Esophagus squamous epithelium (tissue), 5 donors: ENCODE measurements around the gene IVD. TPM values are rescaled to one million over a fixed set of nuclear protein-coding genes. Genes with fewer than 3 reads are reported as not detected.

Experiments
- DNase-seq: peaks from one replicate; lab custom pipeline; 2025; lab: John Stamatoyannopoulos, UW
- H3K27ac ChIP-seq, 4 donors: fragments of 200-600 bp; sonication (generic); one replicate each; pipeline ENCODE4 v1.5.1; 2016 to 2019; ENCODE audit warnings: mild to moderate bottlenecking in 1 of 4
- H3K27me3 ChIP-seq, 4 donors: fragments of 200-600 bp; sonication (generic); 1 replicate in 3 of 4; 2 replicates in 1 of 4; pipeline versions ENCODE4 v1.5.1 to v1.6.0; 2017 to 2021; ENCODE audit warnings: antibody characterized with exemption in 1 of 4
- H3K36me3 ChIP-seq, 3 donors: fragments of 200-600 bp; sonication (generic); one replicate each; pipeline ENCODE4 v1.5.1; 2016 to 2019
- H3K4me1 ChIP-seq, 3 donors: fragments of 200-600 bp; sonication (generic); one replicate each; pipeline ENCODE4 v1.5.1; 2017 to 2019
- H3K4me3 ChIP-seq, 4 donors: fragments of 200-600 bp; sonication (generic); 1 replicate in 3 of 4; 2 replicates in 1 of 4; pipeline ENCODE4 v1.5.1; 2016 to 2019; ENCODE audit warnings: mild to moderate bottlenecking in 2 of 4, moderate library complexity in 1 of 4
- H3K9me3 ChIP-seq, 3 donors: fragments of 200-600 bp; sonication (generic); one replicate each; pipeline ENCODE4 v1.5.1; 2016 to 2019
- POLR2A ChIP-seq, 4 donors: fragments of 450-650 bp; IDR thresholded peaks; one replicate each; pipeline ENCODE4 v1.6.1; 2017; ENCODE audit warnings: antibody characterized with exemption in 4 of 4, mild to moderate bottlenecking in 4 of 4, moderate library complexity in 3 of 4
- WGBS, 2 donors: methylation state at CpG; one replicate each; pipeline ENCODE4 v1.1.5; 2018; 5-methylcytosine and 5-hydroxymethylcytosine counted together
- intact Hi-C: fragments of 100-400 bp; cut with DNase I; formaldehyde crosslinking; loops from one replicate; pipeline ENCODE4 v1.15.0; 2022
- total RNA-seq, 4 donors: library from RNA; depleted of rRNA; stranded (reverse); fragments of >200 nt; gene quantifications; one replicate each; pipeline ENCODE4 v1.1.0, GENCODE V29; 2016
- TF ChIP-seq, protein P1 (sequence below), 6 experiments: fragments of 450-650 bp in 4 of 6; fragments of 200-600 bp in 2 of 6; sonication (generic) in 2 of 6; IDR thresholded peaks; one replicate each; pipeline ENCODE4 v1.5.1; 2016 to 2019; ENCODE audit warnings: antibody characterized with exemption in 6 of 6, mild to moderate bottlenecking in 4 of 6, moderate library complexity in 4 of 6
- donor health status: DM: yes; HTN: yes; CAD: no.

The IVD gene
- total RNA-seq, 4 donors from 2014 or later: 10.7 to 42.2 (median 15.4) TPM

DNA sequence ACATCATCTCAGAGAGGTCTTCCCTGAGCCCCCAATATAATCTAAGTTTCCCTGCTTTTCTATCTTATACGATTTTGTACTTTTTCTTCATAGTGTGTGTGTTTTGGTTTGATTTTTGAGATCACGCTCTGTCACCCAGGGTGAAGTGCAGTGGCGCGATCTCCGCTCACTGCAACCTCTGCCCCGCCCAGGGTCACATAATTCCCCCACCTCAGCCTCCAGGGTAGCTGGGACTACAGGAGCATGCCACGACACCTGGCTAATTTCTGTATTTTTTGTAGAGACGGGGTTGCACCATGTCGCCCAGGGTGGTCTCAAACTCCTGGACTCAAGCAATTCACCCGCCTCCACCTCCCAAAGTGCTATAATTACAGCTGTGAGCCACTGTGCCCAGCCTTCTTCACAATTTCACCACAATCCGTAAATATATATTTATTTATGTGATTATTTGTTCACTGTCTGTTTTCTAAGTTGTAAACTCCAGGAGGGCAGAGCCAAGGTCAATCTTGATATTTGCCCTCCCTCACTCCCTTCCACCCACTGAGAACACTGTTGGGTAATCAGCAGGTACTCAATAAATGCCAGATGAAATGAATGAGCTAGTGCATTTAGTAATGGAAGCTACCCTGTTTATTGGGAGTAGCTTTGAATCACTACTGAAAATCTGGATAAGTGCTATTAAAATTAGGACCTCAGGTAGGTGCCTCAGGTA lies 23.6 kb upstream of the IVD start:
- Histone ChIP-seq H3K4me3 (no peak overlapping the region), H3K9me3 (no peaks in the 10 kb centered on the region), H3K27ac (peak overlapping the region in 1 of 4 donors; percentile 77), H3K36me3 (peaks cover 0 to 8% (median 4%) of the 10 kb centered on the region in 3 donors), H3K4me1 (peaks cover 9 to 40% (median 16%) of the 10 kb centered on the region in 3 donors), H3K27me3 (no peaks in the 10 kb centered on the region)
- 91 to 93% methylated on average over 11 of the region's 11 CpGs for WGBS, 2 donors
- intact Hi-C loops: no loop called here
- no peak for TF ChIP-seq POLR2A (IDR thresholded peaks at IDR 0.05)
- TF ChIP-seq, protein P1, sequence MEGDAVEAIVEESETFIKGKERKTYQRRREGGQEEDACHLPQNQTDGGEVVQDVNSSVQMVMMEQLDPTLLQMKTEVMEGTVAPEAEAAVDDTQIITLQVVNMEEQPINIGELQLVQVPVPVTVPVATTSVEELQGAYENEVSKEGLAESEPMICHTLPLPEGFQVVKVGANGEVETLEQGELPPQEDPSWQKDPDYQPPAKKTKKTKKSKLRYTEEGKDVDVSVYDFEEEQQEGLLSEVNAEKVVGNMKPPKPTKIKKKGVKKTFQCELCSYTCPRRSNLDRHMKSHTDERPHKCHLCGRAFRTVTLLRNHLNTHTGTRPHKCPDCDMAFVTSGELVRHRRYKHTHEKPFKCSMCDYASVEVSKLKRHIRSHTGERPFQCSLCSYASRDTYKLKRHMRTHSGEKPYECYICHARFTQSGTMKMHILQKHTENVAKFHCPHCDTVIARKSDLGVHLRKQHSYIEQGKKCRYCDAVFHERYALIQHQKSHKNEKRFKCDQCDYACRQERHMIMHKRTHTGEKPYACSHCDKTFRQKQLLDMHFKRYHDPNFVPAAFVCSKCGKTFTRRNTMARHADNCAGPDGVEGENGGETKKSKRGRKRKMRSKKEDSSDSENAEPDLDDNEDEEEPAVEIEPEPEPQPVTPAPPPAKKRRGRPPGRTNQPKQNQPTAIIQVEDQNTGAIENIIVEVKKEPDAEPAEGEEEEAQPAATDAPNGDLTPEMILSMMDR (IDR thresholded peaks at IDR 0.05): no peak
- no peak for DNase-seq

DNA sequence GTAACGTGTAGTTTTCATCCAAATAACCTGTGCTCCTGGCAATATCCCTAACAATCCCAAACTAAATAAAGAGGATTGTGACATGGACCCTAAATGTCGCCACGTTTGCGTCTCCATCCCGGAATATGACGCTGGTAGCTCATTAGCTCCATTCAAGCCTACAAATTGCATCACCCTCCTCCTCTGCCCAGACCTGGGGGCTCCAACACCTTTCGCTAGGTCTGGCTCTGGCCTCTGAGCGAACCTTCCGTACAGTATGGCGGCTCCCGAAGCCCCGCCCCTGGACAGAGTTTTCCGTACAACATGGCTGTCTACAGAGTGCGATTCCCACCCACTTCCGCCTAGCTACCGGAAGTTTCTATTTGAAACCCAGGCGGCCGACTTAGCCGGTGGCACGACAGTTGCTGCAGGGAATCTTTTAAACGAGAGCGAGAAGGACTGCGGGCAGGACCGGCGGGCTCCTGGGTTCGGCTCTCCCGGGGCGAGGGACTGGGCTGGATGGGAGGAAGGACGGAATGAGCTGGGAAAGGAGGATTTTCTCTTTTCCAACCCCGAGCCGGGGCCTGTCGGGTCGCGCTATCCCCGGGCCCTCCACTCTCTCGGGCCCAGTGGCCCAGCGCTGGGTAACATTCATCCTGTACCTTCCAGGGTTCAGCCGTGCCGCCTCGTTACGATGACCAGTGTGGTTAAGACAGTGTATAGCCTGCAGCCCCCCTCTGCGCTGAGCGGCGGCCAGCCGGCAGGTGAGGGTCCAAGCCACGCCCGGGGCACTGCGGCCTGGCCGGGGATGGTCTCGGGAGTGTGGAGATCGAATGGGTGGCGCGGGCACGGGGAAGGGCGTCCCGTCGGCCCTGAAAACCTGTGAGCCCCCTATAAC lies 22.8 kb upstream of the IVD start, which contains the start of gene KNSTRN:
Gene KNSTRN (plus strand): TSS at position 142 of the 877 bp plus-strand sequence. CDS start 115 bp downstream, at position 257.
- H3K9me3 ChIP-seq: no peaks in the 10 kb centered on the region
- intact Hi-C loops: no loop called here
- peak; percentile 61 for DNase-seq
- peak in 1 of 4 donors; percentile 39 for TF ChIP-seq POLR2A (IDR thresholded peaks at IDR 0.05)
- TF ChIP-seq, protein P1 (IDR thresholded peaks at IDR 0.05): peak in 1 of 6 experiments; percentile 14
- peaks cover 0 to 16% (median 9%) of the 10 kb centered on the region in 3 donors for H3K36me3 ChIP-seq
- 5 to 9% methylated on average over 23 to 35 of the region's 57 CpGs for WGBS, 2 donors
- H3K27me3 ChIP-seq: no peaks in the 10 kb centered on the region
- peaks cover 9 to 40% (median 16%) of the 10 kb centered on the region in 3 donors for H3K4me1 ChIP-seq
- peak within 1 kb of the TSS; percentile 70 to 96 (median 78) for H3K4me3 ChIP-seq
- peak within 1 kb of the TSS; percentile 54 to 86 (median 74) for H3K27ac ChIP-seq

GRCh38 chr15:40386480-40386879 lies 19.1 kb upstream of the IVD start:
- Histone ChIP-seq H3K27ac (no peak overlapping the region), H3K4me1 (peaks cover 9 to 24% (median 9%) of the 10 kb centered on the region in 3 donors), H3K4me3 (no peak overlapping the region), H3K36me3 (peaks cover 0 to 42% (median 11%) of the 10 kb centered on the region in 3 donors), H3K27me3 (no peaks in the 10 kb centered on the region), H3K9me3 (no peaks in the 10 kb centered on the region)
- intact Hi-C loops: no loop called here
- TF ChIP-seq, protein P1 (IDR thresholded peaks at IDR 0.05): no peak
- TF ChIP-seq POLR2A (IDR thresholded peaks at IDR 0.05): no peak
- WGBS, 2 donors: 94 to 95% methylated on average over 3 of the region's 3 CpGs
- no peak for DNase-seq

GRCh38 chr15:40388941-40389823 lies 16.4 kb upstream of the IVD start:
- Histone ChIP-seq H3K27me3 (no peaks in the 10 kb centered on the region), H3K9me3 (no peaks in the 10 kb centered on the region), H3K4me1 (peaks cover 0 to 5% (median 0%) of the 10 kb centered on the region in 3 donors), H3K4me3 (no peak overlapping the region), H3K36me3 (peaks cover 0 to 69% (median 18%) of the 10 kb centered on the region in 3 donors), H3K27ac (peak overlapping the region in 2 of 4 donors; percentile 1 to 3)
- TF ChIP-seq POLR2A (IDR thresholded peaks at IDR 0.05): no peak
- TF ChIP-seq, protein P1 (IDR thresholded peaks at IDR 0.05): no peak
- no peak for DNase-seq
- intact Hi-C loops: no loop called here
- 70 to 87% methylated on average over 13 of the region's 13 CpGs for WGBS, 2 donors
